HG02678 (cell line): ENCODE data around the gene NOL3.
"Not testable (repeated sequence)": the region's sequence is repeated elsewhere in the genome, so short reads cannot be mapped to it uniquely, and the experiment has no call there.

ENCODE experiments used
- ATAC-seq: cut with Tn5 transposase; IDR thresholded peaks from one replicate; pipeline ENCODE4 v1.9.1; 2021; ENCODE audit warnings: mild to moderate bottlenecking, moderate library complexity; ENCODE audit not compliant: unreplicated experiment

Gene NOL3

GRCh38 chr16:67170168-67170948, at the start of gene NOL3:
Gene NOL3 (plus strand): TSS chr16:67170538.
- peak; percentile 43 for ATAC-seq

GRCh38 chr16:67122799-67123198, 47.5 kb upstream of the NOL3 start:
- not testable (repeated sequence) for ATAC-seq

- ATAC-seq, result no peak
Measured at GRCh38 chr16:67128417-67128816, 41.9 kb upstream of the NOL3 start.

- ATAC-seq, result no peak
Measured at GRCh38 chr16:67128887-67129286, 41.5 kb upstream of the NOL3 start.

- no peak for ATAC-seq
Measured at GRCh38 chr16:67129422-67129821, 40.9 kb upstream of the NOL3 start.

- no peak for ATAC-seq
Measured at GRCh38 chr16:67137605-67138004, 32.7 kb upstream of the NOL3 start.

- ATAC-seq, result no peak
Measured at GRCh38 chr16:67141391-67141790, 28.9 kb upstream of the NOL3 start.

GRCh38 chr16:67142342-67142741, 28.0 kb upstream of the NOL3 start:
- no peak for ATAC-seq

GRCh38 chr16:67144943-67145342, 25.4 kb upstream of the NOL3 start:
- no peak for ATAC-seq

GRCh38 chr16:67145746-67146145, 24.6 kb upstream of the NOL3 start:
- ATAC-seq, result no peak

- no peak for ATAC-seq
Measured at GRCh38 chr16:67146523-67147357, 23.6 kb upstream of the NOL3 start.

- no peak for ATAC-seq
Measured at GRCh38 chr16:67147437-67148140, 22.7 kb upstream of the NOL3 start.

GRCh38 chr16:67148221-67148620, 22.1 kb upstream of the NOL3 start:
- no peak for ATAC-seq

GRCh38 chr16:67148656-67149275, 21.6 kb upstream of the NOL3 start:
- no peak for ATAC-seq

GRCh38 chr16:67149276-67150046, 20.9 kb upstream of the NOL3 start:
- ATAC-seq, result no peak

GRCh38 chr16:67150047-67150832, 20.1 kb upstream of the NOL3 start:
- peak; percentile 38 for ATAC-seq

GRCh38 chr16:67150833-67151396, 19.4 kb upstream of the NOL3 start, which contains the start of gene B3GNT9:
Gene B3GNT9 (minus strand): TSS chr16:67150998. CDS start chr16:67150485, 513 bp downstream.
- peak; percentile 63 for ATAC-seq

GRCh38 chr16:67151431-67152097, 18.8 kb upstream of the NOL3 start:
- ATAC-seq, result no peak
